CD4-positive, alpha-beta T cell treated with Interleukin-6 at 100 ng/mL for 8 hours (primary cell): ENCODE results near the gene C11orf42.

Source experiments
- DNase-seq: peaks from one replicate; pipeline ENCODE4 v3.0.0-alpha.2; 2020; ENCODE audit warnings: mixed read lengths, low spot score

The C11orf42 gene, protein sequence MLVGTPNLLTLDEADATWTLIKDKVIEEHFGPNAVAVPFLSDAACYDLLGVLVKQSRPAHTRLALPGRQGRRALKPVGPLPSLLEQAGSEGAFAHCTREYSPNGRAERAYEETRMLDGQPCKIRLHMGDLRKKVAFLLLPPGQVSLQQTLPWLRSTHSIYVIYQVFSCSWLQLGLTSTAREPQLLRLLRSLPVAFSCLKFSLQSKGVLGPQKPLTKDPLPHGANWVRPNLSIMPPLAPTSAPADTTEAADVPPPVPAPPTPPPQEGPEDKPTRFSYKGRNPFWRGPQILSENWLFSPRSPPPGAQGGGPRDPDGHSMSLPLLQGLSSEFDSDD

DNA sequence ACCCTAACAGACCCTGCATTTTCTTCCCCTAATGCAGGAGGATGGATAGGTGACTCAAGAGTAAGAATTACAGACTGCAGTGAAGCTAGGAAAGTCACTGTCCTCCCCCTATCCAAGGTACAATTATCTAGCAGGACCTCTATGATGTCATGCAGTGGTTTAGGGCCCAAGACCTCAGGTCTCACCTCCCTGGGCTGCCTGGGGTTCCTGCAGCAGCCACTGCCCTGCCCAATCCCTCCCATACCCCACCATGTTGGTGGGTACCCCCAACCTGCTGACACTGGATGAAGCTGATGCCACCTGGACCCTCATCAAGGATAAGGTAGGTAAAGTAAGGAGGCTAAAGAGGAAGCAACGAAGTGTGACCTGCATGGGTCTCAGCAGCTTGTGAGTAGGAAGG, at the start of gene C11orf42:
Gene C11orf42, plus strand, starts transcription at position 192 of the 400 bp plus-strand sequence. Its CDS starts 59 bp downstream, at position 251.
- DNase-seq, result no peak

- DNase-seq, result no peak
Observed at GRCh38 chr11:6156628-6157359, 48.6 kb upstream of the C11orf42 start.

DNA sequence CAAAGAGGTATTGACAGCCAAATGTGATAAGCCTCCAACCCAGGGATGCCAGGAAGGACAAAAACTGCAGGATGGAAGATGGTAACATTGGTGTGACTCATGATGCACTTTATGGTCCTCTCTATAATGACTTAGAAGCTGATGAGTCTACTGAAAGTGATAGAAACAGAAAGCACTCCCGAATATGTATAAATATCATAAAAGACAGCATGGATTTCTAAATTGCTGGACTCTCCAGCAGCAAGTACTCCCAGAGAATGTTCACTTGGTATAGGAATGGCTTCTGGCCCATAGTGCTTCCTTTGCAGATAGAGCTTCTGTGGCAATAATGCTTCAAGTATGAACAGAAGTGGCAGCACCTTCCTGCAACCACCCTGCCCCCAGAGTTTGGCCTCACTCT, 35.1 kb upstream of the C11orf42 start, which contains the start of gene OR52B2:
Gene OR52B2, minus strand, starts transcription at position 101 of the 400 bp plus-strand sequence. Its CDS starts 0 bp downstream, at position 101.
- no peak for DNase-seq

GRCh38 chr11:6175440-6175839, 29.9 kb upstream of the C11orf42 start:
- no peak for DNase-seq

GRCh38 chr11:6191742-6192141, 13.6 kb upstream of the C11orf42 start:
- DNase-seq, result no peak

- no peak for DNase-seq
Observed at GRCh38 chr11:6194065-6194581, 11.2 kb upstream of the C11orf42 start.

DNA sequence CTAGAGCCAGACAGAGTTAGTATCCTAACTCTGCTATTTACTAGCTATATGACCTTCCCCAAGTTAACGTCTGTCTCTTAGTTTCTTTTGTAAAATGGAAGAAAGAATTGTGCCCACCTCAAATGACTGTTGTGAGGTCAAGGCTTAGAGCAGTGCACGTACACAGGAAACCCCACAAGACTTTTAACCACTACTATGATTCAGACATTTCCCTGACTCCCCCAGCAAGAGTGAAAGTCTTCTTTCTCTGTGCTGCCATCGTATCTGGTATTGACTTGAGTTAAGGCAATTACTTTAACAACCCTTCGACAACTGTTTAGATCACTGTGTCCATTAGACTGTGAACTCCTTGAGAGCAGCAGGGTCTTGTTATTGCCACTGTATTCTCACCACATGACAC, 9.0 kb upstream of the C11orf42 start:
- DNase-seq, result no peak

DNA sequence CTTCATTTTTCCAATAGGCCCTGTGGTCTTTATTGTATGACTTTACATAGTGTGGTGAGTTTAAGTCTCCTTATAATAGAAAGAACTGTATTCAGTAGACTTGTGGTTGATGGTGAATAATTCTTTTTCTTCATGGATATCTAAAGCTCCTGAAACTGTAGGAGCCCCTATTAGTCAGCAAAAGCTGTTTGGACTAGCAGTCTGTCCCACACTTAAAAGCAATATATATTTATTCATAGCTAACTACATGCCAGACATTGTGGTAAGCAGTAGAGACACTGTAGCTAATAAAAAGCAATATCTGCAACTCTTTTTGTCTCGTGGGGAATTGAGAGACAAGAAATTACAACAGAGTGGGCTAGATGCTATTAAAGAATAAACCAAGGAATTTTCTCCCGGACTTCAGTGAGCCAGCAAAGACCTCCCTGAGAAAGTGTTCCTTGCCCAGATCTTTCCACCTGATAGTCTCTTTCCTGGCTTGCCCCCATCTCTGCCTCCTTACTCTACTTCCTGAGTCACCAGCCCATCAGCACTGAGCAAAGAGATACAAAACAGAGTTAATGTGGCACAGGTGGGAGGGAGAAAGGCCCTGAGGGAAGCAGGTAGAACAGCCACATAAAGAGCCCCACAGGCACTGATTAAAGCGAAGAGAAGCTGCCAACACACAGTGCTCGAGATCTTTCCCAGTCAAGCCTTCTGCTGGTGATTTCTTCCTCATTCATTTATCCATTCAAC, 7.7 kb upstream of the C11orf42 start:
- DNase-seq, result no peak

DNA sequence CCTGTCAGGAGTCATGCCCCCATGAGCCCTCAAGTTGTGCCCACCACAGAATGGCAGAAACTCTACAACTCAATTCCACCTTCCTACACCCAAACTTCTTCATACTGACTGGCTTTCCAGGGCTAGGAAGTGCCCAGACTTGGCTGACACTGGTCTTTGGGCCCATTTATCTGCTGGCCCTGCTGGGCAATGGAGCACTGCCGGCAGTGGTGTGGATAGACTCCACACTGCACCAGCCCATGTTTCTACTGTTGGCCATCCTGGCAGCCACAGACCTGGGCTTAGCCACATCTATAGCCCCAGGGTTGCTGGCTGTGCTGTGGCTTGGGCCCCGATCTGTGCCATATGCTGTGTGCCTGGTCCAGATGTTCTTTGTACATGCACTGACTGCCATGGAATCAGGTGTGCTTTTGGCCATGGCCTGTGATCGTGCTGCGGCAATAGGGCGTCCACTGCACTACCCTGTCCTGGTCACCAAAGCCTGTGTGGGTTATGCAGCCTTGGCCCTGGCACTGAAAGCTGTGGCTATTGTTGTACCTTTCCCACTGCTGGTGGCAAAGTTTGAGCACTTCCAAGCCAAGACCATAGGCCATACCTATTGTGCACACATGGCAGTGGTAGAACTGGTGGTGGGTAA, 6.1 kb upstream of the C11orf42 start, which contains the start of gene OR52W1:
Gene OR52W1, plus strand, starts transcription at position 51 of the 637 bp plus-strand sequence. Its CDS starts 0 bp downstream, at position 51.
- DNase-seq, result no peak

DNA sequence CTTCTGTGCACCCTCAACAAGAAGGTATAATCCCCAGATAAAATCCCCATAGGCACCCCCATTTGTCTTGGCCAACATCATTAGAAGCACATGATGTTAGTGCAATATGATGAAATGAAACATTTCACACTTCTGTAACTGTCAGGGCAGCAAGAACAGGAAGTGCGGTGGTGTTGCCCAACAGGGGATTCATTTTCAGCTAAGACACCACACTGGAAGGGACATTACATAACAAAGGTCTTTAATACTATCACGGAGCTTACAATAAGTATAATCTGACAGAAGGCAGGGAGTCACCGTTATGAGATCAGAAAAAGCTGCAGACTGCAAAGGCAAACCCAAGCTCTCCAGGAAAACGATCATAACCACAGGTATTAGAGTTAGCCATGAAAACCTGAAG, 4.4 kb upstream of the C11orf42 start:
- DNase-seq, result no peak

- no peak for DNase-seq
Observed at GRCh38 chr11:6201481-6201880, 3.9 kb upstream of the C11orf42 start.

- no peak for DNase-seq
Observed at GRCh38 chr11:6202041-6202440, 3.3 kb upstream of the C11orf42 start.

- no peak for DNase-seq
Observed at GRCh38 chr11:6203327-6203726, 2.0 kb upstream of the C11orf42 start.

- no peak for DNase-seq
Observed at GRCh38 chr11:6204706-6205105, 651 bp upstream of the C11orf42 start.

DNA sequence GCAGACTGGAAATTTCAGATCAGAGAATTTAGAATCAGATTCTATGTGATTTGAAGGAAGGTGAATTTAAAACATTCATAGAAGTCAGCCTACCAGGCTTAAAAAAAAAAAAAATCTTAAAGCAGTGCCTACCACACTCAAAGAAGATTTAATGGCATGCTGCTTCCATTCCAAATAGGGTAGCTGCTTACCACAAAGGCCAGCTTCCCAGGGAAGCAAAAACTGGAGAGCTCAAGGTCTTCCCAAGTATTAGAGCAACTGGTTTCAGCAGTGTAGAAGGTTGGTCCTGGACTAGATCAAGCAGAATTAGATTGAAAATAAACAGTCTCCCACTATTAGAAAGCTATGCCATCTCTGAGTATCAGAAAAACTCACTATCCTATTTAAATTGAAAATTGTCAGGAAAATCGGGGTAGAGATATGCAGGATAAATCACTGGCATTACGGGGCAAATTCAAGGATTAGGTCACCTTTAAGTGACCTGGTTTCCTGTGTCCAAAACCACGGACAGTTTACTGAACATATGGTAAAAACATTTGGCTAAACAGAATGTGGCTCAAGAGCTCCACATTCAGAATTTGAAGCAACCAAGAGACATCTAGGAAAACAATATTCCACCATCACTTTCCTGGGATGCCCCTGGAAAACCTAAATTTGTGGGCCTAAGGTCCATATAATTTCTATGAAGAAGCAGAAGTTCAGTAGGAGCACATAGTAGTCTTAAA, 1.3 kb downstream of the C11orf42 start:
- no peak for DNase-seq

GRCh38 chr11:6209801-6210200, 4.4 kb downstream of the C11orf42 start:
- no peak for DNase-seq

GRCh38 chr11:6210274-6210955, 5.1 kb downstream of the C11orf42 start:
- DNase-seq, result no peak

DNA sequence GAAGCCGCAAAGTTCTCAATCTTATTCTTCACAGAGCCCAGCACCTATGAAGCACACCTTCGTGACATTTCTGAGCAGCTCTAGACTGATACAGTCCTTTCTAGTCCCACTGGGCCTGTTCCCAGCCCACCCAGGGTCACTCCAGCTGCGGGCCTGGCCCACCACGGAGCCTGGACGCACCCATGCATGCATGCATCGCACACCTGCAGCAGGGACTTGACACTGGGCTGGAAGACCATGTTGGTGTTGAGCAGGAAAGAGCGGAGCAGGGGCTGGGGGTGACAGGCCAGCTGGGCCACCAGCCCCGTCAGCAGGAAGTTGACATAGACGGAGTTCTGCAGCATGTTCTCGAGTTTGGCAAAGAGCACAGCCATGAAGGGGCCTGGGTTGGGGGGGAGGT, 9.2 kb downstream of the C11orf42 start:
- no peak for DNase-seq

DNA sequence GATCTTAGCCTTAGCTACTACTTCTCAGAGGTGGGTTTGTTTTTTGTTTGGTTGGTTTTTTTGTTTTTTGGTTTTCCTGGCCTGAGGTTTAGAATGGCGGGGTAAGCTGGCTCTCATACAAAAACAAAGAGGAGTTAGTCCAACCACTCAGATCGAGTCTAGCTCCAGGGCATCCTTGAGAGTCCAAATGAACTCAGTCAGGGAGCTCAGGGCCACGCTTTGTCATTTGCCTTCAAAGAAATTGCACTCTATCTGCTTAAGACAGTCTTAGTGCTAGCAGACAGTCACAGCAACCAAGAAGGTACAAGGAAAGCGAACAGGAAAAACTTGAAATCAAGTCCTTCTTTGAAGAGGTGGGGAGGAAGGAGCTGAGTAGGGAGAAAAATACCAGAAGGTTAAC, 11.1 kb downstream of the C11orf42 start:
- no peak for DNase-seq

DNA sequence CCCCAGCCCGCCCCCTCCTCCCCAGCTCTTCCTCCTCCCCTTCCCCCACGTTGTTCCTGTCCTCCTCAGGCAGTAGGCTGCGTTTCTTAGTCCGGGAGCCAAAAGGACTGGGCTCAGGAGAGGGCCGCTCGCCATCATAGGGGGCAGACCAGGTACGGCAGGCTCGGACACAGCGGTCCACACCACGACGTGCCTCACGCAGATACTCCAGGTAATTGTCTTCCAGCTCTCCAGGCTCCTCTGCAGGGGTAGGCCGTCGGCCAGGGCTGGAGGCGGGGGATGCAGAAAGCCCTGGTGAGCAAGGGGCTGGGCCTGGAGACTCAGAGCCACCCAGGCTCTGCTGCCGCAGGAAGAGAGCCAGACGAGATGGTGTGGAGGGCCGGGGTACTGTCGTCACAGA, 12.4 kb downstream of the C11orf42 start:
- DNase-seq, result no peak

- no peak for DNase-seq
Observed at GRCh38 chr11:6219359-6219758, 14.0 kb downstream of the C11orf42 start.
